Loucy (cell line): ENCODE results near the gene ERP27.

ENCODE experiments used
- H2AFZ ChIP-seq: fragments of 200-600 bp; sonication (generic); 2 replicates; pipeline ENCODE4 v1.6.0; 2016; ENCODE audit warnings: antibody characterized with exemption, mild to moderate bottlenecking, low read length, moderate library complexity
- H3F3A ChIP-seq: fragments of 200-600 bp; 2 replicates; pipeline ENCODE4 v1.6.0; 2016; ENCODE audit warnings: antibody characterized with exemption, low read depth, mild to moderate bottlenecking
- H3K27me3 ChIP-seq: fragments of 200-600 bp; sonication (generic); 2 replicates; pipeline ENCODE4 v1.6.1; 2014; ENCODE audit warnings: low read length, mild to moderate bottlenecking; ENCODE audit not compliant: insufficient read depth, poor library complexity, severe bottlenecking
- H3K36me3 ChIP-seq: fragments of 200-600 bp; sonication (generic); 2 replicates; pipeline ENCODE4 v1.6.1; 2016; ENCODE audit warnings: low read length; ENCODE audit not compliant: insufficient read depth
- H3K4me1 ChIP-seq: fragments of 200-600 bp; sonication (generic); 2 replicates; pipeline ENCODE4 v1.5.1; 2014; ENCODE audit warnings: low read length, mild to moderate bottlenecking; ENCODE audit not compliant: insufficient read depth, poor library complexity, severe bottlenecking
- H3K4me2 ChIP-seq: fragments of 200-600 bp; sonication (generic); 2 replicates; pipeline ENCODE4 v1.6.0; 2014; ENCODE audit warnings: antibody characterized with exemption, low read length, low read depth, mild to moderate bottlenecking; ENCODE audit not compliant: poor library complexity, severe bottlenecking
- H3K4me3 ChIP-seq: fragments of 200-600 bp; sonication (generic); 2 replicates; pipeline ENCODE4 v1.5.1; 2014; ENCODE audit warnings: low read length, mild to moderate bottlenecking, mixed read lengths; ENCODE audit not compliant: poor library complexity, severe bottlenecking
- H3K79me2 ChIP-seq: fragments of 200-600 bp; sonication (generic); 2 replicates; pipeline ENCODE4 v1.6.1; 2014; ENCODE audit warnings: low read length; ENCODE audit not compliant: insufficient read depth
- H3K9ac ChIP-seq: fragments of 200-600 bp; sonication (generic); 2 replicates; pipeline ENCODE4 v1.6.0; 2014; ENCODE audit warnings: mild to moderate bottlenecking, low read depth, low read length, moderate library complexity; ENCODE audit not compliant: poor library complexity, severe bottlenecking
- H3K9me2 ChIP-seq: fragments of 200-600 bp; sonication (generic); replicated peaks from 2 replicates; pipeline ENCODE4 v1.6.1; 2016; ENCODE audit warnings: low read depth, low read length, mixed read lengths
- H3K9me3 ChIP-seq: fragments of 200-600 bp; sonication (generic); 2 replicates; pipeline ENCODE4 v1.6.1; 2014; ENCODE audit warnings: mild to moderate bottlenecking, antibody characterized with exemption, low read length, low read depth; ENCODE audit not compliant: insufficient read depth
- H4K20me1 ChIP-seq: fragments of 200-600 bp; sonication (generic); 2 replicates; pipeline ENCODE4 v1.6.0; 2014; ENCODE audit warnings: antibody characterized with exemption, low read length, mild to moderate bottlenecking; ENCODE audit not compliant: insufficient read depth, poor library complexity, severe bottlenecking
- CTCF ChIP-seq: fragments of 200-600 bp; sonication (generic); conservative IDR thresholded peaks from 2 replicates; pipeline ENCODE4 v1.5.1; 2014; ENCODE audit warnings: mild to moderate bottlenecking, antibody characterized with exemption, low read length
- EZH2phosphoT487 ChIP-seq: fragments of 200-600 bp; IDR thresholded peaks from 2 replicates; pipeline ENCODE4 v1.6.1; 2018; ENCODE audit warnings: antibody characterized with exemption, mild to moderate bottlenecking, moderate library complexity, borderline replicate concordance

Gene ERP27

DNA sequence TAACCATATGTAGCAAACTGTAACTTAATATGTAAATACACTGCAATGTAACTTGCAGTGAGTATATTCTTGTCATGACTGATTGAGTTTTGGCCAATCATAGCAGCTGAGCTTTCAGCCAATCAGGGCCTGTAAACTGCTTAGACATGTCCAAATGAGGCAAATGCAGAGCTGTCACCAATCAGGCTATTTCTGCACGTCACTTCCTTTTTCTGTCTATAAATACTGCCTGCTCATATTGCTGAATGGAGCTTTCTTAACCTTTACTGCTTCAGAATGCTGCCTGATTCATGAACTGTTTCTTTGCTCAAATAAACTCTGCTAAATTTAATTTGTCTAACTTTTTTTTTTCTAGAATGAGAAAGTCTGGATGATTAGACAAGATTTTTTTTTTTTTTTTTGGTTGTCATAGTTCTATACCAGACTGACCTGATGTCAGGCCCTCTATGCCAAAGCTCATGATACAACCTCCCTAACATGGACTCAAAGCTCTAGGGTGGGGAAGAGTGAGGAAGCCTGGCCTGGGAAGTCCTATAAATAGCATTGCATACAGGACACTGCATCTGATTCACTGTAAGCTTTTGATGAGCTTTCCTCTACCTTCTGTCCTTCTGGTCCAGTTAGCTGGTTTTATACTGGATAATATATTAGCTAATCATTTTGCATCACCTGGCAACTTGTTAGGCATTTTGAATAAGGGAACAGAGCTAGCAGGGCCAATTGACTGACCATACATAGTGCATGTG, 64.7 kb downstream of the ERP27 start:
- H2AFZ ChIP-seq: peak overlapping the region; percentile 16; the same call in 1 of the 2 replicates
- no peaks in the 10 kb centered on the region for H4K20me1 ChIP-seq
- H3K4me1 ChIP-seq: peaks cover 23% of the 10 kb centered on the region
- H3K9me2 ChIP-seq: no peaks in the 10 kb centered on the region
- H3K27me3 ChIP-seq: no peaks in the 10 kb centered on the region
- TF ChIP-seq EZH2phosphoT487: no peak
- no peak for TF ChIP-seq CTCF
- no peak overlapping the region for H3K4me3 ChIP-seq
- peak overlapping the region; percentile 15 for H3K4me2 ChIP-seq
- no peak overlapping the region for H3K9ac ChIP-seq
- H3K36me3 ChIP-seq: no peaks in the 10 kb centered on the region
- H3K79me2 ChIP-seq: no peaks in the 10 kb centered on the region
- no peaks in the 10 kb centered on the region for H3K9me3 ChIP-seq
- H3F3A ChIP-seq: no peaks in the 10 kb centered on the region

- no peak overlapping the region for H3K4me2 ChIP-seq
- no peaks in the 10 kb centered on the region for H3K36me3 ChIP-seq
- no peaks in the 10 kb centered on the region for H3K9me2 ChIP-seq
- no peaks in the 10 kb centered on the region for H3K27me3 ChIP-seq
- H2AFZ ChIP-seq: no peak overlapping the region
- peaks cover 23% of the 10 kb centered on the region for H3K4me1 ChIP-seq
- no peak overlapping the region for H3K4me3 ChIP-seq
- H3K9me3 ChIP-seq: no peaks in the 10 kb centered on the region
- no peak overlapping the region for H3K9ac ChIP-seq
- no peak for TF ChIP-seq CTCF
- no peak for TF ChIP-seq EZH2phosphoT487
- H3F3A ChIP-seq: no peaks in the 10 kb centered on the region
- no peaks in the 10 kb centered on the region for H4K20me1 ChIP-seq
- H3K79me2 ChIP-seq: no peaks in the 10 kb centered on the region
Measured at GRCh38 chr12:14871886-14872285, 66.5 kb downstream of the ERP27 start.

DNA sequence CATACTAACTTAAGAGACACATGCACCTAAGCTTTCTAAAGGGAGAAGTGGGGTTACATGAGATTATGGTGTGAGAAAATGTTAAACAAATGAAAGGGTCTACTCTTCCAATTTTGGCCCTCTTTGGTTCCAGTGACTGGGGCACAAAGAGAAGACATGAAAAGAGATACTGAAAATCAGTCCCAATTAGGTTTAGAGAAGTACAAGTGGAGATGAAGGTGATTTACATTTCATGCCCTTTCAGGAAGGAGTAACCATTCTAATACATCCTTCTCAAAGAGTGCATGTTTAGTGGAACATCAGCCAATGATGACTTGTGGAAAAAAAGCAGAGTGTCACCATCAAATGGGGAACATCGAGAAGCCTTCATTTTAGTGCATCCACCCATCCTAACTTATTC, 67.1 kb downstream of the ERP27 start:
- H3K9me2 ChIP-seq: no peaks in the 10 kb centered on the region
- no peak overlapping the region for H2AFZ ChIP-seq
- H3K36me3 ChIP-seq: no peaks in the 10 kb centered on the region
- TF ChIP-seq EZH2phosphoT487: no peak
- TF ChIP-seq CTCF: no peak
- H3K4me1 ChIP-seq: peaks cover 23% of the 10 kb centered on the region
- no peaks in the 10 kb centered on the region for H3F3A ChIP-seq
- H3K27me3 ChIP-seq: no peaks in the 10 kb centered on the region
- H3K9ac ChIP-seq: no peak overlapping the region
- no peak overlapping the region for H3K4me3 ChIP-seq
- no peaks in the 10 kb centered on the region for H3K9me3 ChIP-seq
- no peaks in the 10 kb centered on the region for H4K20me1 ChIP-seq
- no peaks in the 10 kb centered on the region for H3K79me2 ChIP-seq
- H3K4me2 ChIP-seq: no peak overlapping the region
